H9 (cell line): ENCODE data around the gene BEST3. TPM values are rescaled to one million over a fixed set of nuclear protein-coding genes. Genes with fewer than 3 reads are reported as not detected.

Source experiments
- DNase-seq: peaks from one replicate; pipeline ENCODE4 v3.0.0-alpha.2; 2017
- H2AFZ ChIP-seq: one replicate; pipeline ENCODE4 v1.6.1; 2013; ENCODE audit warnings: mild to moderate bottlenecking, low read length, control low read depth, moderate library complexity
- H2AK5ac ChIP-seq: 2 replicates; pipeline ENCODE4 v1.6.1; 2013; ENCODE audit warnings: low read length, control low read depth, mixed read lengths; ENCODE audit not compliant: insufficient read length
- H2BK120ac ChIP-seq: one replicate; pipeline ENCODE4 v1.6.1; 2013; ENCODE audit warnings: low read depth, mild to moderate bottlenecking, low read length, control low read depth, inconsistent platforms; ENCODE audit not compliant: poor library complexity, severe bottlenecking
- H2BK12ac ChIP-seq: 2 replicates; pipeline ENCODE4 v1.6.1; 2013; ENCODE audit warnings: low read length, control low read depth, mixed read lengths, low read depth; ENCODE audit not compliant: insufficient read length
- H2BK15ac ChIP-seq: 2 replicates; pipeline ENCODE4 v1.6.1; 2013; ENCODE audit warnings: low read depth, low read length, control low read depth
- H2BK20ac ChIP-seq: one replicate; pipeline ENCODE4 v1.6.1; 2013; ENCODE audit warnings: low read depth, mild to moderate bottlenecking, low read length, control low read depth, inconsistent platforms; ENCODE audit not compliant: poor library complexity, severe bottlenecking
- H2BK5ac ChIP-seq: 2 replicates; pipeline ENCODE4 v1.6.1; 2013; ENCODE audit warnings: low read length, control low read depth, mixed read lengths; ENCODE audit not compliant: insufficient read length
- H3K14ac ChIP-seq: 2 replicates; pipeline ENCODE4 v1.6.1; 2013; ENCODE audit warnings: low read length, control low read depth; ENCODE audit not compliant: insufficient read depth
- H3K18ac ChIP-seq: 2 replicates; pipeline ENCODE4 v1.6.1; 2013; ENCODE audit warnings: low read depth, mild to moderate bottlenecking, mixed read lengths, low read length, control low read depth; ENCODE audit not compliant: insufficient read length
- H3K23ac ChIP-seq: 2 replicates; pipeline ENCODE4 v1.6.1; 2013; ENCODE audit warnings: low read length, control low read depth, mixed read lengths, low read depth; ENCODE audit not compliant: insufficient read length
- H3K23me2 ChIP-seq: 2 replicates; pipeline ENCODE4 v1.6.1; 2013; ENCODE audit warnings: low read depth, mild to moderate bottlenecking, mixed read lengths, low read length, control low read depth; ENCODE audit not compliant: insufficient read length, poor library complexity, severe bottlenecking
- H3K27ac ChIP-seq: 2 replicates; pipeline ENCODE4 v1.5.1; 2013; ENCODE audit warnings: low read length, control low read depth, mixed read lengths, low read depth; ENCODE audit not compliant: insufficient read length
- H3K27me3 ChIP-seq: 2 replicates; pipeline ENCODE4 v1.6.1; 2013; ENCODE audit warnings: low read length, control low read depth, inconsistent platforms; ENCODE audit not compliant: insufficient read depth
- H3K4ac ChIP-seq: 2 replicates; pipeline ENCODE4 v1.6.1; 2013; ENCODE audit warnings: low read depth, mild to moderate bottlenecking, control low read depth, inconsistent platforms, low read length, moderate library complexity
- H3K4me1 ChIP-seq: 2 replicates; pipeline ENCODE4 v1.6.1; 2013; ENCODE audit warnings: low read length, control low read depth, inconsistent platforms; ENCODE audit not compliant: insufficient read depth
- H3K4me2 ChIP-seq: 2 replicates; pipeline ENCODE4 v1.6.1; 2013; ENCODE audit warnings: low read length, control low read depth, mixed read lengths; ENCODE audit not compliant: insufficient read length, insufficient read depth
- H3K56ac ChIP-seq: 2 replicates; pipeline ENCODE4 v1.6.1; 2013; ENCODE audit warnings: low read depth, mild to moderate bottlenecking, mixed read lengths, low read length, control low read depth; ENCODE audit not compliant: insufficient read length
- H3K79me1 ChIP-seq: 2 replicates; pipeline ENCODE4 v1.6.1; 2013; ENCODE audit warnings: low read depth, mild to moderate bottlenecking, moderate library complexity, low read length, control low read depth, inconsistent platforms; ENCODE audit not compliant: insufficient read depth, poor library complexity, severe bottlenecking
- H3K79me2 ChIP-seq: 2 replicates; pipeline ENCODE4 v1.6.1; 2013; ENCODE audit warnings: low read length, control low read depth, inconsistent platforms; ENCODE audit not compliant: insufficient read depth
- H3K9ac ChIP-seq: 2 replicates; pipeline ENCODE4 v1.6.1; 2013; ENCODE audit warnings: low read length, control low read depth, mixed read lengths; ENCODE audit not compliant: insufficient read length; ENCODE audit errors: extremely low read depth
- H3K9me3 ChIP-seq: one replicate; pipeline ENCODE4 v1.6.1; 2013; ENCODE audit warnings: low read depth, low read length, inconsistent platforms; ENCODE audit not compliant: control insufficient read depth
- H3T11ph ChIP-seq: one replicate; pipeline ENCODE4 v1.6.1; 2013; ENCODE audit warnings: mild to moderate bottlenecking, low read length, control low read depth, inconsistent platforms
- H4K20me1 ChIP-seq: one replicate; pipeline ENCODE4 v1.6.1; 2013; ENCODE audit not compliant: control insufficient read depth, insufficient read length, insufficient read depth
- H4K5ac ChIP-seq: 2 replicates; pipeline ENCODE4 v1.6.1; 2013; ENCODE audit warnings: low read depth, mild to moderate bottlenecking, mixed read lengths, low read length, control low read depth; ENCODE audit not compliant: insufficient read length
- H4K8ac ChIP-seq: replicated peaks from 2 replicates; pipeline ENCODE4 v1.6.1; 2013; ENCODE audit warnings: low read length, control low read depth, mixed read lengths, low read depth; ENCODE audit not compliant: insufficient read length
- H4K91ac ChIP-seq: 2 replicates; pipeline ENCODE4 v1.6.1; 2013; ENCODE audit warnings: low read depth, mild to moderate bottlenecking, moderate library complexity, mixed read lengths, low read length, control low read depth; ENCODE audit not compliant: insufficient read length
- H3K27ac Mint-ChIP-seq, 3 experiments: 2 replicates in 2 of 3; 3 replicates in 1 of 3; pipeline ENCODE4 v1.8.0; 2020 to 2021; ENCODE audit warnings: mixed read lengths in 3 of 3, mild to moderate bottlenecking in 1 of 3, moderate library complexity in 1 of 3
- H3K27me3 Mint-ChIP-seq: 2 replicates; pipeline ENCODE4 v1.8.0; 2021; ENCODE audit warnings: low read depth, mild to moderate bottlenecking, moderate library complexity, mixed read lengths
- H3K36me3 Mint-ChIP-seq, 3 experiments: 2 replicates in 2 of 3; 3 replicates in 1 of 3; pipeline ENCODE4 v1.8.0; 2020 to 2021; ENCODE audit warnings: low read depth in 3 of 3, mixed read lengths in 3 of 3; ENCODE audit not compliant: insufficient read depth in 1 of 3
- H3K4me1 Mint-ChIP-seq, 2 experiments: 2 replicates each; pipeline ENCODE4 v1.8.0; 2020; ENCODE audit warnings: mixed read lengths in 2 of 2
- H3K4me3 Mint-ChIP-seq, 2 experiments: 2 replicates in 1 of 2; 3 replicates in 1 of 2; pipeline ENCODE4 v1.8.0; 2020 to 2021; ENCODE audit warnings: mild to moderate bottlenecking in 2 of 2, mixed read lengths in 2 of 2, moderate library complexity in 1 of 2
- H3K9me3 Mint-ChIP-seq, 2 experiments: 2 replicates in 1 of 2; 3 replicates in 1 of 2; pipeline ENCODE4 v1.8.0; 2020; ENCODE audit warnings: mild to moderate bottlenecking in 2 of 2, mixed read lengths in 2 of 2, moderate library complexity in 1 of 2
- WGBS: extraction: QIAGEN DNeasy Blood & Tissue Kit; methylation state at CpG from one replicate; pipeline ENCODE4 v1.1.7; 2013; ENCODE audit warnings: missing lambda C conversion rate, low lambda C conversion rate, mixed read lengths; ENCODE audit not compliant: insufficient read length; ENCODE audit errors: extremely low coverage; 5-methylcytosine and 5-hydroxymethylcytosine counted together
- total RNA-seq: library from RNA; stranded (reverse); gene quantifications from 2 replicates; pipeline ENCODE4 v1.2.1, GENCODE V29; 2021
- TF ChIP-seq, protein P1 (sequence below): fragments of 200-600 bp; sonication (generic); conservative IDR thresholded peaks from 3 replicates; pipeline ENCODE4 v1.8.0; 2021; ENCODE audit warnings: antibody characterized with exemption, mild to moderate bottlenecking

BEST3 gene
- total RNA-seq, 1 experiment from 2014 or later: 0.42 TPM

DNA sequence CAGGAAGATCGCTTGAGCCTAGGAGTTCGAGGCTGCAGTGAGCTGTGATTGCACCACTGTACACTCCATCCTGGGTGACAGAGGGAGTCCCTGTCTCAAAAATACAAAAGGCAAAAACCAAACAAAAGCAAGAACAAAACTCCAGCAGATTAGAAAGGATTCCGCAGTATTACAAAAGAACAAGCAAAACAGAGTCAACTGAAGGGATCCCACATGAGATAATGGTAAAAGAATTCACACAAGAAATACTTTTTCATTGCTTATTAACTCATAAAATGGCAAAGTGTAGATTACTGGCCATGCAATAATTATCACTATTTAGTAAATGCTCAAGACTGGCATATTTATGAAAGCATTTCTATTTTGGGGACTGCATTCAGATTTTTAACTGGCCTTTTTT, 35.4 kb downstream of the BEST3 start:
- Histone ChIP-seq H3K23ac (no peak overlapping the region), H3K18ac (no peak overlapping the region), H3K14ac (no peak overlapping the region), H2AK5ac (no peak overlapping the region), H4K91ac (no peak overlapping the region), H2BK120ac (no peak overlapping the region), H3K79me1 (no peaks in the 10 kb centered on the region), H3K4me1 (no peaks in the 10 kb centered on the region), H3K79me2 (no peaks in the 10 kb centered on the region), H3K23me2 (no peaks in the 10 kb centered on the region), H3K9ac (no peak overlapping the region), H4K5ac (no peak overlapping the region), H3K4ac (no peak overlapping the region), H3K56ac (no peak overlapping the region), H4K20me1 (no peaks in the 10 kb centered on the region), H2AFZ (no peak overlapping the region), H2BK20ac (no peak overlapping the region), H2BK12ac (no peak overlapping the region), H3K27ac (no peak overlapping the region), H2BK5ac (no peak overlapping the region), H3T11ph (no peak overlapping the region), H3K4me2 (no peak overlapping the region), H3K27me3 (no peaks in the 10 kb centered on the region), H2BK15ac (no peak overlapping the region), H3K9me3 (no peaks in the 10 kb centered on the region), H4K8ac (no peak overlapping the region)
- H3K27me3 Mint-ChIP-seq: no peaks in the 10 kb centered on the region
- TF ChIP-seq, protein P1, sequence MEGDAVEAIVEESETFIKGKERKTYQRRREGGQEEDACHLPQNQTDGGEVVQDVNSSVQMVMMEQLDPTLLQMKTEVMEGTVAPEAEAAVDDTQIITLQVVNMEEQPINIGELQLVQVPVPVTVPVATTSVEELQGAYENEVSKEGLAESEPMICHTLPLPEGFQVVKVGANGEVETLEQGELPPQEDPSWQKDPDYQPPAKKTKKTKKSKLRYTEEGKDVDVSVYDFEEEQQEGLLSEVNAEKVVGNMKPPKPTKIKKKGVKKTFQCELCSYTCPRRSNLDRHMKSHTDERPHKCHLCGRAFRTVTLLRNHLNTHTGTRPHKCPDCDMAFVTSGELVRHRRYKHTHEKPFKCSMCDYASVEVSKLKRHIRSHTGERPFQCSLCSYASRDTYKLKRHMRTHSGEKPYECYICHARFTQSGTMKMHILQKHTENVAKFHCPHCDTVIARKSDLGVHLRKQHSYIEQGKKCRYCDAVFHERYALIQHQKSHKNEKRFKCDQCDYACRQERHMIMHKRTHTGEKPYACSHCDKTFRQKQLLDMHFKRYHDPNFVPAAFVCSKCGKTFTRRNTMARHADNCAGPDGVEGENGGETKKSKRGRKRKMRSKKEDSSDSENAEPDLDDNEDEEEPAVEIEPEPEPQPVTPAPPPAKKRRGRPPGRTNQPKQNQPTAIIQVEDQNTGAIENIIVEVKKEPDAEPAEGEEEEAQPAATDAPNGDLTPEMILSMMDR: no peak
- no peak for DNase-seq
- H3K4me3 Mint-ChIP-seq: no peak overlapping the region
- H3K27ac Mint-ChIP-seq: no peak overlapping the region
- no peaks in the 10 kb centered on the region for H3K9me3 Mint-ChIP-seq
- no CpG with 5 or more reads among the region's 3 CpGs for WGBS
- no peaks in the 10 kb centered on the region for H3K36me3 Mint-ChIP-seq
- no peaks in the 10 kb centered on the region; a peak in 2 of 4 replicates for H3K4me1 Mint-ChIP-seq
